GM10266 (cell line): ENCODE data around the gene JAML.

ENCODE experiments used
- DNase-seq: peaks from one replicate; pipeline ENCODE4 v3.0.0; 2012; ENCODE audit errors: extremely low spot score
- TF ChIP-seq, protein P1 (sequence below): IDR thresholded peaks from 2 replicates; pipeline ENCODE4 v1.5.1; 2012; ENCODE audit warnings: mild to moderate bottlenecking, low read depth; ENCODE audit not compliant: control insufficient read depth, insufficient read depth; ENCODE audit errors: missing control alignments

JAML gene

DNA sequence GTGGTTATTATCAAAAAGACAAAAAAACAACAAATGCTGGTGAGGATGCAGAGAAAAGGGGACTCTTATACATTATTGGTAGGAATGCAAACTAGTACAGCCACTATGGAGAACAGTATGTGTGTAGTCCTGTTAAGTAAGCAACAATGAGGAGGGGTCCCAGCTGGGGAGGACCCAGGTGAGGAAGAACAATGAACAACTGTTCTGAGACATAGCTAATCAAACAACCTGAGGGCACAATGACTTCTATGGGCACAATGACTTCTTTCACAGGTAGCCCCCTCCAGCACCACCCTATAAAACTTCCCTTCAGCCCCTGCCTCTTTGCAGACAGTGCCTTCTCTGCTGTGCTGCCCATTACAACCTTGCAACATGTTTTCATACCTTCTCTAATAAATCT lies 5.6 kb downstream of the JAML start:
- no peak for DNase-seq
- TF ChIP-seq, protein P1, sequence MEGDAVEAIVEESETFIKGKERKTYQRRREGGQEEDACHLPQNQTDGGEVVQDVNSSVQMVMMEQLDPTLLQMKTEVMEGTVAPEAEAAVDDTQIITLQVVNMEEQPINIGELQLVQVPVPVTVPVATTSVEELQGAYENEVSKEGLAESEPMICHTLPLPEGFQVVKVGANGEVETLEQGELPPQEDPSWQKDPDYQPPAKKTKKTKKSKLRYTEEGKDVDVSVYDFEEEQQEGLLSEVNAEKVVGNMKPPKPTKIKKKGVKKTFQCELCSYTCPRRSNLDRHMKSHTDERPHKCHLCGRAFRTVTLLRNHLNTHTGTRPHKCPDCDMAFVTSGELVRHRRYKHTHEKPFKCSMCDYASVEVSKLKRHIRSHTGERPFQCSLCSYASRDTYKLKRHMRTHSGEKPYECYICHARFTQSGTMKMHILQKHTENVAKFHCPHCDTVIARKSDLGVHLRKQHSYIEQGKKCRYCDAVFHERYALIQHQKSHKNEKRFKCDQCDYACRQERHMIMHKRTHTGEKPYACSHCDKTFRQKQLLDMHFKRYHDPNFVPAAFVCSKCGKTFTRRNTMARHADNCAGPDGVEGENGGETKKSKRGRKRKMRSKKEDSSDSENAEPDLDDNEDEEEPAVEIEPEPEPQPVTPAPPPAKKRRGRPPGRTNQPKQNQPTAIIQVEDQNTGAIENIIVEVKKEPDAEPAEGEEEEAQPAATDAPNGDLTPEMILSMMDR, result no peak

DNA sequence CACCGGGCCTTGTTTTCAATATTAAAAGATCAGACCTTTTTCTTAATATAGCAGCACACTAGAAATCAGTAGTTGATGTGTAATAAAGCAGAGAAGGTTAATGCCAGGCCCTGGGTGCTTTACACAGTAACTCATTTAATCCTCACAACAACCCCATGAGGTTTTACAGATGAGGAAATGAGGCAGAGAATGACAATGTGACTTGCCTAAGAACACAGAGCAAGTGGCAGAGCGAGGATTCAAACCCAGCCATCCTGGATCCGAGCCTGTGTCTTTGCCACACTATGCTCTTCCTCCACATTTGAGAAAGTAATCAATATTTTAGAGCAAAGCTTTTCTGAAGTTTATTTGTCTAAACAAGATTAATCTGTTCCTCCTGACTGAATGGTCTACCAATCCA lies 7.2 kb downstream of the JAML start:
- DNase-seq, result no peak
- TF ChIP-seq, protein P1, result no peak

DNA sequence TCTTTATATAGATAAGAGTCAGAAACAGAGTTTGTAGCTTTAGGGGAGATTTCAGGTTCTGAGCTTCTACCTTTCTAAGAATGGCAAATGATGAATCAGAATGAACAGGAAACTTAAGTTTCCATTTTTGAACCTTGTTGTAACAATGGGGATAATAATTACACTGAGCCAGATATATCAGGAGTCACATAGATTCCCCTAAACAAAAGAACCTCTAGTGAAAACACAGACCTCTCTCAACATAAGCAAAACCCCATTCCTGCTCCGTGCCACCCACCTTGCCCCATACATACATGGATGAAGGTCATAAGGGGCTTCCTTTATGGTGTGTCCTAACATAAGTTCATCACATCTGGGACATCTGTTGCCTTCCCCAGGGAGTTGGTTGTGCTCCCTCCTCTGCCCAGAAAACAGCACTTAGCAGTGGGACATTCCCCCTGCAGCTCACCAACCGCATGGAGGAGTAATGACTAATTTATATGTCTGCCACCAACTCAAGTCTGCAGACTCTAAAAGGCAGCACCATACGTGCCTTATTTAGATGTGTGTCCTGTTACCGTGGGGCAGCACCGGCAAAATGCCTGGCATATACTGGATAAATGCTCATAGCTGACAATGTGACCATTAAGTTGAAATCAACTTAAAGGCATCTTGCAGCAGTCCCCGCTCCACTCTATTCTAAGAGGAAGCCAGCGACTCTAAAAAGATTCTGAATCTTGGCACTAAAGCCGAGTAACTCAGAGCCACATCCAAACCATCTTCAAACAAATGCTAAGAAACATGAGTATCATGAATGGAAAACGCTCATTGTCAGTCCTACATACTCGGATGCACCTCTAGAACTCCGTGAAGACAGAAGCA lies 8.0 kb downstream of the JAML start:
- DNase-seq, result peak; percentile 39
- TF ChIP-seq, protein P1, result peak; percentile 35

DNA sequence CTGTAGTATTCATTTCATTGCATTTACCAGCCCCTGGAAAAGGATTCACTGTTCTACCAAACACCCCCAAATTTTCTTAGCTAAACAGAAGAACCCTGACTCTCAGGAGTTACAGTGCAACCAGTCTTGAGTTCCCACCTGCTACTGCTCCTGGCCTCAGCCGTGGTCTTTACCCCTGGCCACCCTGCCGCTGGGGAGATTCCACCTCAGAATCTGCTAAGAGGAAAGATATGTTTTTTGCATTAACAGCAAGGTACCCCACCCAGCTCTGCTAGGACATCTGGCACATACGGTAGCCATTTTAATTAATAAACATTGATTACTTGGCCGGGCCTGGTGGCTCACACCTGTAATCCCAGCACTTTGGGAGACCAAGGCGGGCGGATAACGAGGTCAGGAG lies 9.0 kb downstream of the JAML start:
- TF ChIP-seq, protein P1, result no peak
- no peak for DNase-seq

DNA sequence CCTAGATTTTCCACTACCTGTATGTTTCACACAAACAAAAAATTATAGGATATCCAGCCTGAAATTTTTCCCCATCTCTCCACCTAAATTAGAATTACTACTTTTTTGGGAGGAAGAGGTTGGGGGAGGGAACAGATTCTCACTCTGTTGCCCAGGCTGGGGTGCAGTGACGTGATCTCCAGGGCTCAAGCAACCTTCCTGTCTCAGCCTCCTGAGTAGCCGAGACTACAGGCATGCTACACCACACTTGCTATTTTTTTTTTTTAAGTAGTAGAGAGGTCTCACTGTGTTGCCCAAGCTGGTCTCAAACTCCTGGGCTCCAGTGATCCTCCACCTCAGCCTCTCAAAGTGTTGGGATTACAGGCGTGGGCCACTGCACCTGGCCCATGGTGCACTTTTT lies 9.5 kb downstream of the JAML start:
- DNase-seq, result no peak
- TF ChIP-seq, protein P1, result no peak

DNA sequence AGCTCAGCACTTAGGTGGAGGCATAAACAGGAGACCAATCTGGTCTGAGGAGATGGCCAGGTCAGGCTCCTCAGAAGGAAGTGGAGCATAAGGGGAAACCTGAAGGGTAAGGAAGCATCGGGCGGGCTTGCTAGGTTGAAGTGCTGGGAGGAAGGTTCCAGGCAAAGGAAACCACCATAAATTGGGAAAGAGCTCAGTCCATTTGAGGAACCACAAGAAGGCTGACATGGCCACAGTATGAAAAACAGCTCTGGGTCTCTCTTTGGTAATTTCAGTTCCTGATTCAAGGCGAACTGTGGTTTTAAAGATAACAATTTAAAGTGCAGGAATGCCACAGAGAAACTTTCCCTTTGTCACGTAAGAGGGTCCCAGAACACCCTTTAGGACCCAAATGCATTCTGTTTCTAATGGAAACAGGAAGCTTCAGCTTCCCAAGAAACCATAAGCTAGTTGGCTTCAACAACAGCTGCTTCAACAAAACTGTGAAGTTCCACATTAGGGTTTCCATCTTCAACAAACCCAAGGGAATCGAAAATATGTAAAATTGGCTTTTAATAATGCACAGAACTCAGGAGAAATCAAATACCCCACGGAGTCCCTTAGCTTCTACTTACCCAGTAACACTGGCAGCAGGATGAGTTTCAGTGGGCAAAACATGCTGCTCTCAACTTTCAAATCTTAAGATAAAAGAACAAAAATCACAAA lies 10.4 kb downstream of the JAML start:
- TF ChIP-seq, protein P1, result no peak
- no peak for DNase-seq

DNA sequence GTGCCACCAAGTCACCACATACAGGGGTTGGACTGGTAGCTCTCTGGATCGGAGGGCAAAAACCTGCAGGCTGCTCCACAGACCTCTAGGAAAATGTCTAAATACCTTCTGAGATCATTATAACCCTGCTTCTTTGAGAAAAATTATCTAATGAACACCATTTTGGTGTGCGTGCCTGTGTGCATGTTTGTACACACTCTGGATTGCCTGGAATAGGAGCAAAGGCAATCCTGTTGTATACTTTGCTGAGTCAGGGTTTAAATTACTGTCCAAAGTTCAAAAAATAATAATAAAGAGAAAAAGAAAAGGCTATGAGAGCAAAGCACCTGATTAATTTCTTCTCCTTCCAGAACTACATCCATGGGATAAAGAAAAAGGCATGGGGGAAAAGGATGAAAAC lies 11.0 kb downstream of the JAML start:
- DNase-seq, result no peak
- TF ChIP-seq, protein P1, result no peak
